GM18498 (cell line): ENCODE measurements around the gene FARP1.

Source experiments
- ATAC-seq: cut with Tn5 transposase; IDR thresholded peaks from one replicate; pipeline ENCODE4 v1.9.1; 2021; ENCODE audit warnings: mild to moderate bottlenecking, moderate library complexity; ENCODE audit not compliant: unreplicated experiment

The FARP1 gene

DNA sequence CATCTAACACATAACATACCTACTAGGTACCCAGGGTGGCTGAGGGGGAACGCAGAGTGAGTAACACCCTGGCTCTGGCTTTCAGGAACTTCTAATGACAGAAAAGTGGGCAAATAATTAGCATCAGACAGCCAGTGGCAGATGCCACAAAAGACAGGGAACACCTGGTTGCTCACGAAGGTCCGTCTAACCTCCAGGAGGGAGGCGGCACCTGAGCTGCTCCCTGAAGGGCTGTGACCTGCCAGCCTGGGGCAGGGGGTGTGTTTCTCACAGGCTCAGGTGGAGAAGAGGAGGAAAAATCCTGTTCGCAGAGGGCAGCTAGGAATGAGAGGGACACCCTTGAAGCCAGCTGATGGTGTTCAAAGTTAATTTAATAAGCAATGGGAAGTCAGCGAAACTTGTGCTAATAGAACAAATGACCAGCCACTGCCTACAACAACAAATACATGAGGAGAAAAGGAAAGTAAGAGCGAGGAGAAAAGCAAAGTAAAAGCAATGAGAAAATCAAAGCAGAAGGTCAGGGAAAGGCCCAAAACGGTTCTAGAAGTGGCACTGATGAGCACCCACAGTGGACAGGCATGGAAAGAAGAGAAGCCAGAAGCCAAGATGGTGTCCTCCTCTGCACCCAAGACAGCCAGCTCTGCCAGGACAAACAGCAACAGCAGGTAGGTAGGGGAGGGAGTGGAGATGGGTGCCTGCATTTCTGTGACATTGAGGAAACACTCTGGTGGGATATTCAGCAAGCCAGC lies 346.7 kb downstream of the FARP1 start:
- ATAC-seq, result no peak

DNA sequence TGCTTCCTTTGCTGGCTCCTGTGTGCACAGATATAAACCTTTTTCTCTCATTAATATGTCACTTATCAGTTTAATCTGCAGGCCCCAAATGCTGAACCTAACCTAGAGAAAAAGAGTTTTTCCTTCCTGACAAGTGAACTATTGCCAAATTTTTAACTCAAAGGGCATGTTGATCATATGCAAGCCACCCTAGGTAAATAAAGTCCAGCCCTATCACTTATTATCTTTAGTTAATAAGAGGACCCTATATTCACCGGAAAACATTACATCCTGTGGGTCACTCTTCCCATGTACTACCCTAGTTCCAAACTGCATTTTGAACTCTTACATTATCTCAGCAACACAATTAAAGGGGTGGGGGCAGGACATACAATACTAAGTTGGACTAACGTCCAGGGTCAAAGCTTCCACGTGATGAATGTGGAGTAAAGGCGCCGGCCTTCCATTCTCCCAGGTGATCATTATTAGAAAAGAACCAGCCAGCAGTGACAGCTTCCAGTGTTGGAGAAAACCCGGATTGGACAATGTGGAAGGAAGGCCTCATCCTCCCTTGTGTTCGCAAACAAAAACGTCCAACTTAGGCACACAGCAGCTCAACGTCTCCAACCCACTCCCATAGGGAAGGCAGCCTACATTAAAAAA lies 347.4 kb downstream of the FARP1 start:
- no peak for ATAC-seq

DNA sequence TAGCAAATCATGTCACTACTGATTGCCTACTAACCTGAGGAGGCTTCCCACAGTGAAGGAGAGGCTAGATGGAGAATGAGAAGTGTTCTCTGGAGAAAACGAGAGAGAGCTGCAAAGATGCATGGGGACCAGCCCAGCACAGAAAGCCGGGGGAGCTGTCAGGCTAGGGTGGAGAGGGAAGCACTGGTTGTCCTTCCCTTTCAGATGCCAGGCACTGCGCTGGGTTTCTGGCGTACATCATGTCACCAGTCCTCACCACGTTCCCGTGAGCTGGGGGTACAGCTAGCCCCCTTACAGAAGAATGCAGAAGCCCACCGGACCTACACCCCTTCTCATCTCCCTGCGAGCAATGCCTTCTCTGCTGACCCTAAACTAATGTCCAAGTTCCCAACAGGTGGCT lies 348.0 kb downstream of the FARP1 start:
- no peak for ATAC-seq

DNA sequence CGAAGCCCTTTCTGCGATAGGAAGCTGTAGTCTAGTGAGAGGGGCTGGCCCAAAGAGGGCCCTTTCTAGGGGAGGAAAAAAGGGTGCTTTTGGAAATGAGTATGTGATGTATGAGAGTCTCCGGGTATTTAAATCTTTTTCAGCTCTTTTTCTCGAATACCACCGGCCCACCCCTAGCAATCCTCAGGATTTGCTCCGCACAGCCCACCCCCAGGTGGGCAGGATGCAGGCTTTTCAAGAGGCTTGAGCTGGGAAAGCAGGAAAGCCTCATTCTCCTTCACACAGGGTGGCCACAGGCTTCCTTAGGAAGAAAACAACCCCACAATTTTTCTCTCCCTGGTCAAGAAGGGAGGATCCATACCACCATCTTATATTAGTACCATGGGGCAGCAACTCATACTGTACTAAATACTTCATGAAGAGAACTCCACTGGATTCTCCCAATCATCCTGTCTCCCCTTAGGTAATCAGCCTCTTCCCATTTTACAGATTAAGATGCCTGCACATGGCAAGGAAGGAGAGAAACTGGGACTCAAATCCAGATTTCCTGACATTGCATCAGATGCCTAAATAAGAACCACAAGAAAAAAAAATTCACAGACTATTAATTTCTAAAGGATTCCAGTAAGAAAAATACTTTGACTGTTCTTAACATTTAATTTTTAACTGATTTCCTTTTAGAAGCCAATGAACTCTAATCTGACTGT lies 349.6 kb downstream of the FARP1 start:
- no peak for ATAC-seq

DNA sequence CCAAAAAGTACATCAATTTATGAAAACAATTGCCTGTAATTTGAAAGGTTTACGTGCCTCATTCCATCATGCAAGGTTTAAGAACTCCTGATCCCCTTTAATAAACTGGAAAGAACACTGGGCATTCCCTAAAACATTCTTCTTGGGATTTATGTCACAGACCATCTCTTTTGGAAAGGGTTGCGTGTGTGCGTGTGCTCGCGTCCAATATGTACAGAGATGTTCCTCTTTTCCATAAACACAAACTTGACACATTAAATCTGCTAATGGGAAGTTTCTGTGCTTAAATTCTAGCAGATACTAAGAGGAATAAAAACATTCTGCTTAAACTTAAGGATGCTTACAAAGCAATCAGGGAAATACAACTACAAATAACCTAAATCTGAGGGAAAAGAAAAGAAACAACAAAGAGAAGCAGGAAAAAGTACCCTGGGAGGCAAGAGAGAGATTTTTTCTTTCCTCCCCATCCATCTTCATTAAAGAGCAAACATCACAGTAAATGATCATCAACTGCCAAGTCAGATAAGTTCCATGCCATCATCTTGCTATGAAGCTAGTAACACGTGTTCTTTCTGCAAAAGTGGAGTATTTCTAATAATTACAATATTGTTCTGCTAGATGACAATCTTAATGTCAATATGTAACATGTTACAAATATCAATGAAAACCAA lies 350.3 kb downstream of the FARP1 start:
- no peak for ATAC-seq

DNA sequence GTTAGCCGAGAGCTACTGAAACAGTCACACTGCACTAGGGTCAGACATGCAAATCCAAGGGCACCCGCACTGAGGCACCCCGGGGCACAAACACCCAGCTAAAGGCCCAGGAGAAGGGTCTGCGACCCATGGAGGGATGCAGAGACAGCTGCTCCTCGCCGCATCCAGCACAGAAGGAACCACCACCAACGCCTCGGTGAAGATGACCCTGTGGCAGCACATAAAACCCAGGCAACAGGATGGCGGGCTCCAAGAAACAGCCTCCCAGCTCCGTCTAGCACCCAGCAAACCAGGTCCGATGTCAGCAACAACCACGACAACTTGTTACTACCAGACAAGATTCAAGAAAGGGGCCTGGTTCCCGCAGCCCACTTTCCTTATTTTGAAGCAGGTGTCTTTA lies 351.9 kb downstream of the FARP1 start:
- no peak for ATAC-seq

DNA sequence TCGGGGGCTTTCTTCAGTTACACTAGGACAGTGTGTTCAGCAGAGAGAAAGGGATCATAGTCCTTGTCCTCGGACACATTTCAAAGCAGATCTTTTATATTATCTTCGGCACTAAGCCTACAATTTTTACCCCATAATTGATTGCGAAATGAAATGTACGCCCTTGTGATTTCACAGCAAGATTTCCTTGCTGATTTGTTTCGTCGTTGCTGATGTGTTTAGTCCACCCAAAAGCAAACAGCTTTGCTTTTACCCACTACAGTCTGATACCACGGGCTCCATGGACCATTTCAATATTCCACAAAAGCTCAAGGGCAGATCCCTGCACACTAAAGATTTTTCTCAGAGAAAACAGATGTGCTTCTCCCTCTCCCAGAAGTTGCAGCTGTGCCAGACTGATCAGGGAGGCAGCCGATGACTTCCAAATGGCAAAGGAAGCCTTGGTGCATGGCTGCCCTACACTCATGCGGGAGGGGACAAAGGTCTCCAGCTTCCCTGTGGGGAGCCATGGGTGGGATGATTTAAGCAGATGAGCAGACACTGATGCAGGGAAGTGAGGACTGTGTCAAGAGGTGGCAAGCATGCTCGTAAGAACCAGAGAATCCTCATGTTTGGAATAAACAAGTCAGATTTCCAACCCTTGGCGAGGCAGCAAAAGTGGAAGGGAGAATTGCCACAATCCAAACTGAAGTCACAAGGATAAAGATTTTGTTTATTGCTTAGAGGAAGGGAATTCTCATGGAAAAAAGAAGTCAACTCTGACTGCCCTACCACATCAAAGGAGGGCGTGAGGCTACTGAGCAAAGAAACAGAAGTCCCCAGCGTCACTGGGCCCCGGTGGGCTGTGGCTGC lies 353.0 kb downstream of the FARP1 start:
- ATAC-seq, result no peak

DNA sequence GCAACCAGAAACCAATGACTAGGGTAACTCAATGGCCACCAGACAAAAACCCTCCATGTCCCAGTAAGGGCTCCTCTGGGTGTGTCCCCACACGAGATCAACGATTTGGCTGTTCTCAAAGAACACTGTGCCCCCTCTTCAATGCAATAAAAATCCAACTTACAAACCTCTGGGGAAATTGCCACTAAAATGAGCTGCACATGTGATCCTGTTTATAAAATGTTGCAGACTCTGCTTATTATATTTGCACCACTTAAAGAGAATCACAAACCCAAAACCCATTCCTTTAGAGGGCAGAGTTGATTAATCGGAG lies 353.5 kb downstream of the FARP1 start:
- ATAC-seq, result no peak

DNA sequence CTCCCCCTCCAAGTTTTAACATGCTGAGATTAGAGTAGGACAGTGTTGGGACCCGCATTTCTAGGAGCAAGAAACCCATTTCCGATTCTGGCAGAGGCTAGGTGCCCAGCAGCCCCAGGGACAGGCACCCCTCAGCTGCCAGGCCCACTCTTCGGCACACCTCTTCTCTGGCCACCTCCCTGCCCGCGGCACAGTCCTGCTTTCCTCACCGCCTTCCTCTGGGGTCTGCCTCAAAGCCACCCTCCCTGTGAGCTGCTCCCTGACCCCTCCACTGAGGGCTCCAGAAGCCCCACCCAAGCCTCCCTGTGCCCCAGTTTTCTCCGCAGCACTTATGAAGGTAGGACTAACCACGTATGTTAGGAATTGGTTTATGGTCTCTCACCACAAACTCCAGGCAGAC lies 354.1 kb downstream of the FARP1 start:
- ATAC-seq, result no peak

DNA sequence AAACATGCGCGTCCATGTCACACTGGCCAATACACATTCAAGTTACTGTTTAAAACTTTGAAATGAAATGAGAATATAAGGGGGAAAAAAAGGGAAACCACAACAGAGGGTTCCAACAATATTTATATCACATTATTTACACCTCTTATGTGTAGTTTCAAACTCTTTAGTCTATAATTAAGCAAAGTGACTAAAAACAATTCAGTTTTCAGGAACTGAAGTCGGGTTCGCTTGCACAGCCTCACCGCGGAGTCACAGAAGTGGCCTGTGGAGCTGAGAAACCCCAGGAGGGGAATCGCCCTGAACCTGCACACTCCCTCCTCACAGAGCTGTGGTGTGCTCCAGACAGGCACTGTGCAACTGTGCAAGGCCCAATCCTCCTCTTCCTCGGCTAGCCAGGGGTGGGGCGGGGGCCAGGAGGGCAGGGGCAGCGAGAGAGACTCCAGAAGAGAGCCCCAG lies 358.1 kb downstream of the FARP1 start:
- peak; percentile 65 for ATAC-seq

DNA sequence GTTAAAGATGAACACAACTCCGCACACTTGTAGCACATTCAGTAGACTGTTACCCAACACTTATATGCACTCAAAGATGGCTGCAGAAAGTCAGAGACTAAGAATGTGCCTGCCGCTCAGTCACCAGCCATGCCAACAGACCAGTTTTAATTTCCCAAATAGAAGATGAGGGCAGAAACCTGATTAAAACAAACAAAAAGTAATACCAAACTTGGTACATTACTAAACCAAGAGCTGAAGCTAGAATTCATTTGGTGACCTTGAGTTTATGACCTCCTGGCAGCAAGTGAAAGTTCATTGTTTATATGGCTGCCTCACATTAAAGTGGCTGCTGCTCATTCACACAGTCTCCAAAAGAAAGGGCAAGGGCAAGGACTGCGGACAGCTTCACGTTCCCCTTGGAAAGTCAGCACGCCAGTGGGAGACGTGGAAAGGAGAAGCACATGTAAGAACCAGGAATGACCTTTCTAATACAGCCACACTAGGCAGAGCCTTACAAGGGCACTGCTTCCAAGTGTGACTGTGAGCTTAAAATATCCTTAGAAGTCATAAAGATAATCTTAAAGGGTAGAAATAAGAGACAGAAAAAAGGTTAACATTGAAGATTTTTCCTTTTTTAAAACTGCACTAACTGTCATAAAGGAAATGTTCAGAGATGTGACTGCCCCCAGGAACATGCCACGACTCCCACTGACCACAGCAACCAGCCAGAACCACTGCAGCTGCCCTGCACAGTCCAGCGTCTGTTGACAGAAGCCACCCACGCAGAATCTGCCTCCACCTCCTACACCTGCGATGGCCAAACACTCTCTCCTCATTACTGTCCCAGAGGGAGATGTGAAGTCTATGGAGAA lies 360.5 kb downstream of the FARP1 start:
- ATAC-seq, result no peak

DNA sequence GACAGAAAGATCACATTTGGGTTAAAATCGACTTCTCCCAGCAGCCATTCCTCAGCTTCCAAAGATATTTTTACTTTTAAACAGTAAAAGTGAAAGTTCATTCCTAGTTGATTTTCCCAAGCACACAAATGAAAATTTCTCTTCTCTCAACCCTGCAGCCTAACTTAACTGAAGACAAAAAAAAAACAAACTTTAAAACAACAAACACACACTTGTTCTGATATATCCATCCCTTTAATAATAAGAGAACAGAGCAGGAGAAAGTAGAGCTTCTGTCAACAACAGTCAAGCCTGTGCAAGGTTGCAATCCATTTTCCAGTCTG lies 361.1 kb downstream of the FARP1 start:
- no peak for ATAC-seq

DNA sequence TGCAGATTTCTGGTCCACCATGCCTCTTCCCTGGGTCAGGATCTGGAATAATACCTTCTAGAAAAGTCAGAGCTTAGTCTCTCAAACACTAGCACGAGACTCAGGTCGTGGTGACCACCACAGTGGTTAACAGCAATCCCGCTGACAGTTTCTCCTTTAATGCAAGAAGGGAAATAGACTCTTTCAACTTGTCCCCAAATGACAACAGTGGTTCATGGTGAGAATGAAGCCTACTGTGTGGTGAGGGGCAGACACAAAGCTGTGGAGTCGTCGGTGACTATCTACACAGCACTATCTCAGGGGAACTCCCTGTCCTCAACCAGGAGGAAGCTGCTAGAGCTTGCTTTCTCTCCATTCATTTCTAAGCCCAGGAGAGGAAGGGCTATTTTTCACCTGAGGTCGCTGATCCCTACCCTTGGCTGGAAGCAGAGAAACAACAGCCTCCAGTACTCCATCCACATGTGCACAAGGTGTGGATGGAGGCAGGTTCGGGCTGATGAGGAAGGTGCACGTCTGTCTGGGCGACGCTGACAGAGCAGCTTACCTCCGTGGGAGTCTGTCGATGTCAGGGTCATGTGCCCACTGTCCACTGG lies 361.6 kb downstream of the FARP1 start:
- peak; percentile 66 for ATAC-seq
